Hypothalamus (tissue), 51 donors: Measurements from ENCODE around the gene TMEM150C.

ENCODE experiments used
- DNase-seq, 51 donors: peaks; one replicate each; lab custom pipeline; 2025; lab: John Stamatoyannopoulos, UW

The TMEM150C gene

DNA sequence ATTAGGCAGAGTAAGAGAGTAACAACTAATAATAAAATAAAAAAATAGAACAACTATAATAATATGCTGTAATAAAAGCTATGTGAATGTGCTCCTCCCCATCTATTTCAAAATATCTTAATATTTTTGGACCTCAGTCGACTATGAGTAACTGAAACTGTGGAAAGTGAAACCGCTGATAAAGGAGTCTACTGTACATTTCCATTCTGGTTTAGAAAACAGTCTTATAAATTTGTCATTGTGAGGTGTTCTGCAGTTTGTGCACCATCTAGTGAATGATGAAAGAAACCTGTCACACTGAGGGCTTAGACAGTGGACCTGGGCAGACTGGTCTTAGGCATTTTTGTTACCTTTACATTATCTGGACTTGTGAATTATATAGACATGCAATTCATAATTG, 42.0 kb downstream of the TMEM150C start:
- no peak for DNase-seq

DNA sequence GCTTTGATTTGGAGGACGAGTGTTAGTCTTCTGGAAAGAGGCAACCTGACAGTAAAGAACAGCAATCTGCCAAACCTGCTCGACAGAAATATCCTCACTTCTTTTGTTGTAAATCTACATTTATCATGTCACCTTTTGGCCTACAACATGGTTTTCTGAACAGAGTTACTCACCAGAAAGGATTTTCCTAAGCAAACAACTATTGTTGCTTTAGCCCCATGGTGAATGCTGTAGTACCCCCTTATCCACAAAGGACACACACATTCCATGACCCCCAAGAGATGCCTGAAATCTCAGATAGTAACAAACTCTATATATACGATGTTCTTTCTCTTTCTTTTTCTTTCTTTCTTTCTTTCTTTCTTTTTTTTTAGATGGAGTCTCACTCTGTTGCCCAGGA, 42.7 kb downstream of the TMEM150C start:
- DNase-seq, result no peak

- DNase-seq, result no peak
These were observed 44.7 kb downstream of the TMEM150C start for GRCh38 chr4:82517043-82517442.

DNA sequence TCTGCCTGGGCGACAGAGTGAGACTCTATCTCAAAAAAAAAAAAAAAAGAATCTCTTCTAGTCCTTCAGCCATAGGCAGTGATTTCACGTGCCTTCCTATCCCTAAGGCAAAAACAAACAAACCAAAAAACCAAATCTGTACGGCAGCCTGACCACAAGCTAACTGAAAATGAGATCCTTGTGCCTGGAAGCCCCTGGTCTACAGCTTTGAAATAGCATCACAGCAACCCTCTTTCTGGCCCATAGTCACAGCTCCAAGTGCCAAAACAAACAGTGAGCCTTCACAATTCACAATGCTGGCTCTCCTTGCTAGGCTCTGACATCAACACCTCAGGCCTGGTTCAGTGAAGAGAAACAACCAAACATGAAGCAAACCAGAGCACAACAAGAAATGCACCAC, 46.1 kb downstream of the TMEM150C start:
- peak in 37 of 51 donors; percentile 5 to 80 (median 42) for DNase-seq

DNA sequence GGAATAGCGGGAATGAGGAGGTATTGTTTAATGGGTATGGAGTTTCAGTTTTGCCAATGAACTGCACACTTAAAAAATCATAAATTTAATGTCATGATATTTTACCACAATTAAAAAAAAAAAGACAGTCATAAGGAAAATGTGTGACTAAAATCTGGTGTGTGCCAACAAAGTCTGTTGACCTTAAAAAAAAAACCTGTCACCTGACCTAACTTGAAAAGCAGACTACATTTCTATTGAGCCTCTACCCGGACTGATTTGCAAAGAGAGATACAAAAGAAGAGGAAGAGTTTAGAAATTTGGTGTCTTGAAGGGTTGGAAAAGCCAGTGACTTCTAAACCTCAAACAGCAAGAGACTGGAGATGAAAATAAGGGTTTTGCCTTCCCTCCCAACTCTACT, 48.4 kb downstream of the TMEM150C start:
- no peak for DNase-seq

DNA sequence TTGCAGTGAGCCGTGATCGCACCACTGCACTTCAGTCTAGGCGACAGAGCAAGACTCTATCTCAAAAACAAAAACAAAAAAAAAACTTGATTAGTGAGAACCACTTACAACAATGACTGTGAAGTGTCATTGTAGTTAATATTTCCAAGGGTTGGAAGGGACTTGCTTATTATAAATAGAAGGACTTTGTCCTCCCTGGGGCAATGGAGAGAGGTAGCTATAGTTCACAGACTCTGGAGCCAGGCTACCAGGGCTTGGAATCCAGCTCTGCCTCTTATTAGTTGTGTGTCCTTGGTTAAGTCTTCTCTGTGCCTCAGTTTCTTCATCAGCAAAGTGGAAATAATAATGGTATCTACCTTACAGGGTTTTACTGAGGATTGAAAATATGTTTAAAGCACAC, 51.6 kb downstream of the TMEM150C start:
- no peak for DNase-seq

GRCh38 chr4:82508806-82509428, 52.9 kb downstream of the TMEM150C start:
- DNase-seq, result no peak

GRCh38 chr4:82508011-82508410, 53.8 kb downstream of the TMEM150C start:
- DNase-seq, result no peak

DNA sequence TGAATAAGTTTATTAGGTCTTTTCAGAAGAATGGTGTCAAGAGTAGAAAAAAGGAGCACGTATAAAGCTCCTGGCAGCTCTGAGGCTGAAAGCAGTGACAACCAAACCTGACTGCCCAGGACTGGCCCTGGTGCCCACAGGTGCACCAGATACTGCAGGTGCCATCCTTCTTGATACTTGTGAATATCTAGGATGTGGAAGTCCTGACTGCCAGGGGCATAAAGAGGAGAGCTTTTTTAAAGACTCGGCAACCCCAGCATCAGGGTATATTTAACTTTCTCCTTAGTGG, 60.7 kb downstream of the TMEM150C start:
- no peak for DNase-seq

- no peak for DNase-seq
These were observed 61.2 kb downstream of the TMEM150C start for GRCh38 chr4:82500435-82501153.

- no peak for DNase-seq
These were observed 61.9 kb downstream of the TMEM150C start for GRCh38 chr4:82499738-82500434.

- no peak for DNase-seq
These were observed 65.4 kb downstream of the TMEM150C start for GRCh38 chr4:82496349-82496748.

- no peak for DNase-seq
These were observed 66.1 kb downstream of the TMEM150C start for GRCh38 chr4:82495666-82496065.

GRCh38 chr4:82493721-82494425, 67.9 kb downstream of the TMEM150C start:
- DNase-seq, result no peak

DNA sequence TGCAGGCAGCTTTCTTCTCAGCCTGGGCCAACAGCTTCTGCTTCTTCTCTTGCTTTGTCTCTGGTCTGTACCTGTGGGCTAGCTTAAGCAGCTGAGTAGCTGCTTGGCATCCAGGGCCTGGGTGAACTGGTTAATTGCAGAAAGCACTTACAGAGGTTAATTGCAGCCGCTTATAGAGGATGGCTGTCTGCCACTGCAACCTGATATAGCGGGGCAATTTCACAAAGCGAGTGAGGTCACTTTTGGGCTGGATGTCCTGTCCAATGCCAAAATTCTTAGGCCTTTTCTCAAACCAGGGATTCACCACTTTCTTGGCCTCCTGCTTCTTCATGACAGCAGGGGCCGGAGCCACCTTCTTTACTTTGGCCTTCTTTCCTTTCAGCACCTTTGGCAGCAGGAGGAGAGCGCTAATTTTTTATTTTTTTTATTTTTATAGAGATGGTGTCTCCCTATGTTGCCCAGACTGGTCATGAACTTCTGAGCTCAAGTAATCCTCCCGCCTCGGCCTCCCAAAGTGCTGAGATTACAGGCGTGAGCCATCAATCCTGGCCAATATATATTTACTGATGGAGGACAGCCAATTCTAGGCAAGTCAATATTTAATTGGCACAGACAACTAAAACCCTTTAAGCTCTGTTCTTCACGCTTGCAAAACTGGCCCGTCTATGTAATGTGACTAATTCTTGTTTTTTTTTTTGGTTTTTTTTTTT, 70.4 kb downstream of the TMEM150C start:
- DNase-seq, result no peak

DNA sequence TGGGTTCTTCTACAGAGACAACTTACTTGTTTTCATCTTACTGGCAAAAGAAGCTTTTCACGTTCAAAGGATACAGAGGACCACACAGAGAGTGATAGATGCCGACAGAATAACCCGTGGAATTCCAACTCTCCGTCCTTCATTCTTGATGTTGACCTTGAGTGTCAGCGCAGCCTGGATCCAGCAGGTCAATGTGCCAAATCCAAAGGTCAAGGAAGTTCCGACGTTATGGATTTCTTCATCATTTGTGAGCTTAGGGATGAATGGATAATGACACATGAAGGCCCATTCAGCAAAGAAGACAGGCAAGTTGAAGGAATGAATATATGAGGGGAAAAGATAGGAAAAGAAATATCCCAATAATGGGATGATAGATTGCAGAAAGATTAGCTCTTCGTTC, 71.8 kb downstream of the TMEM150C start:
- DNase-seq, result no peak

GRCh38 chr4:82489076-82489475, 72.7 kb downstream of the TMEM150C start:
- no peak for DNase-seq

GRCh38 chr4:82484996-82485783, 76.6 kb downstream of the TMEM150C start:
- no peak for DNase-seq

GRCh38 chr4:82482387-82482786, 79.4 kb downstream of the TMEM150C start:
- no peak for DNase-seq

DNA sequence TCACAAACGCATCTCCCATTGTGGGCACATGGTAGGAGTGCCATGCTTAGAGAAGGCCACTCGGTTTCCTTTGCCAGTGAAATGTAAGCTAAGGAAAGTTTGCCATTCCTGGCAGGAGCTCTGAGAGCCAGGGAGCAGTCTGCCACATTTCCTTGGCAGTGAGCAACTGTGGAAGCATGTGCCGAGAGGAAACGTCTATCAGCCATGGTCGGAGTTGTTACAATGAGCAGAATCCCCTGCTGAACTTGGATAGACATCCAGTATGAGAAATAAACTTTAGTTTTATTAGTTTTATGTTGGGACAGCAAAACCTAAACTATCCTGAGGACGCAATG, 80.3 kb downstream of the TMEM150C start:
- DNase-seq, result no peak
